HG03571 (cell line): ENCODE measurements around the gene IGSF8.
A peak's percentile ranks its signal among the peaks of the same experiment; 100 is the strongest.
"Not testable (repeated sequence)": the region's sequence is repeated elsewhere in the genome, so short reads cannot be mapped to it uniquely, and the experiment has no call there.

Experiments used
- ATAC-seq: cut with Tn5 transposase; IDR thresholded peaks from one replicate; pipeline ENCODE4 v1.9.1; 2021; ENCODE audit not compliant: unreplicated experiment

Gene IGSF8

GRCh38 chr1:160069460-160070231, 28.8 kb downstream of the IGSF8 start, which contains the start of gene KCNJ10:
KCNJ10 (minus strand) TSS chr1:160070160; CDS start chr1:160042532, 27,628 bp downstream.
- no peak for ATAC-seq

- no peak for ATAC-seq
Observed at GRCh38 chr1:160068225-160068624, 30.2 kb downstream of the IGSF8 start.

GRCh38 chr1:160066829-160067745, 31.3 kb downstream of the IGSF8 start:
- no peak for ATAC-seq

GRCh38 chr1:160064746-160065145, 33.7 kb downstream of the IGSF8 start:
- ATAC-seq = no peak

- no peak for ATAC-seq
Observed at GRCh38 chr1:160064164-160064563, 34.3 kb downstream of the IGSF8 start.

- no peak for ATAC-seq
Observed at GRCh38 chr1:160063176-160063575, 35.2 kb downstream of the IGSF8 start.

GRCh38 chr1:160062230-160062532, 36.2 kb downstream of the IGSF8 start:
- no peak for ATAC-seq

GRCh38 chr1:160061369-160062229, 36.8 kb downstream of the IGSF8 start:
- ATAC-seq = no peak

- no peak for ATAC-seq
Observed at GRCh38 chr1:160058087-160058486, 40.3 kb downstream of the IGSF8 start.

- ATAC-seq = no peak
Observed at GRCh38 chr1:160056648-160057169, 41.7 kb downstream of the IGSF8 start.

GRCh38 chr1:160053548-160054365, 44.7 kb downstream of the IGSF8 start:
- no peak for ATAC-seq

- ATAC-seq = no peak
Observed at GRCh38 chr1:160052936-160053335, 45.5 kb downstream of the IGSF8 start.

GRCh38 chr1:160050619-160051018, 47.8 kb downstream of the IGSF8 start:
- no peak for ATAC-seq

- ATAC-seq = not testable (repeated sequence)
Observed at GRCh38 chr1:160050182-160050581, 48.2 kb downstream of the IGSF8 start.

GRCh38 chr1:160049101-160049500, 49.3 kb downstream of the IGSF8 start:
- no peak for ATAC-seq

- no peak for ATAC-seq
Observed at GRCh38 chr1:160048335-160048734, 50.1 kb downstream of the IGSF8 start.

GRCh38 chr1:160047111-160047991, 51.1 kb downstream of the IGSF8 start:
- ATAC-seq = peak; percentile 34

GRCh38 chr1:160046494-160047110, 51.8 kb downstream of the IGSF8 start:
- ATAC-seq = peak; percentile 69

GRCh38 chr1:160045653-160046052, 52.8 kb downstream of the IGSF8 start:
- no peak for ATAC-seq
